Measurements from ENCODE around the gene LFNG.

LFNG gene

DNA sequence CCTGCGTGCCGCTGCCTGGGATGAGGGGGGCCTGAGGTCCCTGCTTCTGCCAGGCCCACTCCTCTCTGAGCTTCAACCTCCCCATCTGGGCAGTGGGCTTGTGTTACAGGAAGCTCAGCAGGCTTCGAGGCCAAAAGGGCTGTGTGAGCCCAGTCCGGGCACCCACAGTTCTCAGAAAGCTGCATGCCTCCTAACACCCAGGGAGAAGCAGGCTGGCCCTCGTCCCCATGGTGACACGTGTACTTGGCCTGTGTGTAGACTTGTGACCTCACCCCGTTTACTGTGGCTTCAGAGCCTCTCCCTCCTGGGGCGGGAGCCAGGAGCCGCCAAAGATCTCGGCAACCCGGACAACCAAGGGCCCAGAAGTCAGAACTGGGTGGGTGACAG lies 41.2 kb upstream of the LFNG start:
- Histone ChIP-seq H3K27ac (ENCODE audit: low read depth, low read length) (no peak overlapping the region), H3K4me2 (ENCODE audit: low read length) (no peak overlapping the region), H3F3A (ENCODE audit: control insufficient read depth, insufficient read depth) (no peaks in the 10 kb centered on the region), H3K4me1 (ENCODE audit: control insufficient read depth, low read length) (peaks cover 3% of the 10 kb centered on the region; the same call in 1 of the 2 replicates), H3K79me2 (ENCODE audit: control insufficient read depth, low read length) (no peaks in the 10 kb centered on the region), H3K27me3 (ENCODE audit: control insufficient read depth, low read length) (no peaks in the 10 kb centered on the region), H3K9me3 (ENCODE audit: control insufficient read depth, insufficient read depth, low read length) (no peaks in the 10 kb centered on the region), H4K20me1 (ENCODE audit: control insufficient read depth, insufficient read depth, low read depth, low read length) (no peaks in the 10 kb centered on the region; the same call in 1 of the 2 replicates), H3K4me3 (ENCODE audit: low read length) (no peak overlapping the region), H3K9me2 (replicated peaks; ENCODE audit: control insufficient read depth, low read length) (no peaks in the 10 kb centered on the region), H3K36me3 (ENCODE audit: control insufficient read depth, low read length) (no peaks in the 10 kb centered on the region)
- TF ChIP-seq, protein P1, sequence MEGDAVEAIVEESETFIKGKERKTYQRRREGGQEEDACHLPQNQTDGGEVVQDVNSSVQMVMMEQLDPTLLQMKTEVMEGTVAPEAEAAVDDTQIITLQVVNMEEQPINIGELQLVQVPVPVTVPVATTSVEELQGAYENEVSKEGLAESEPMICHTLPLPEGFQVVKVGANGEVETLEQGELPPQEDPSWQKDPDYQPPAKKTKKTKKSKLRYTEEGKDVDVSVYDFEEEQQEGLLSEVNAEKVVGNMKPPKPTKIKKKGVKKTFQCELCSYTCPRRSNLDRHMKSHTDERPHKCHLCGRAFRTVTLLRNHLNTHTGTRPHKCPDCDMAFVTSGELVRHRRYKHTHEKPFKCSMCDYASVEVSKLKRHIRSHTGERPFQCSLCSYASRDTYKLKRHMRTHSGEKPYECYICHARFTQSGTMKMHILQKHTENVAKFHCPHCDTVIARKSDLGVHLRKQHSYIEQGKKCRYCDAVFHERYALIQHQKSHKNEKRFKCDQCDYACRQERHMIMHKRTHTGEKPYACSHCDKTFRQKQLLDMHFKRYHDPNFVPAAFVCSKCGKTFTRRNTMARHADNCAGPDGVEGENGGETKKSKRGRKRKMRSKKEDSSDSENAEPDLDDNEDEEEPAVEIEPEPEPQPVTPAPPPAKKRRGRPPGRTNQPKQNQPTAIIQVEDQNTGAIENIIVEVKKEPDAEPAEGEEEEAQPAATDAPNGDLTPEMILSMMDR (IDR thresholded peaks at IDR 0.05; ENCODE audit: low read depth, low read length, poor library complexity, severe bottlenecking), result no peak
- no peak for TF ChIP-seq EZH2phosphoT487 (IDR thresholded peaks at IDR 0.05; ENCODE audit: borderline replicate concordance, low read length)

DNA sequence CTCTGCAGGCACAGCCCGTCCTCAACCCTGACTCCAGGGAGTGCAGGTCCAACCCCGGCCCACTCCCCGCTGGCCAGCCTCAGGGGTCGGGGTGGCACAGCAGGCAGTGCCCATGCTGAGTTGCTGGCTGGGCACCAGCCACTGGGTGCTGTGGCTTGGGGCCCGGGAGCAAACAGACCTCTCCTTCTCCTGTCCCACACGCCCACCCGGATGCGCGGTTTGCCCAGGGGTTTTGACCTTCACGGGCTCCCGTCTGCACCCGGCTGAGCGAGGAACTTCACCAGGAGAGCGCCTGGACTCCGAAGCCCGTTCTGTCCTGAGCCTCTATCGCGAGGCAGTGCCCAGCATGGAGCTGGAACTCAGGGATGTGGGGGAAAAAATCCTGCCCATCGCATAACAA lies 40.8 kb upstream of the LFNG start:
- Histone ChIP-seq H3F3A (ENCODE audit: control insufficient read depth, insufficient read depth) (no peaks in the 10 kb centered on the region), H4K20me1 (ENCODE audit: control insufficient read depth, insufficient read depth, low read depth, low read length) (no peaks in the 10 kb centered on the region; the same call in 1 of the 2 replicates), H3K79me2 (ENCODE audit: control insufficient read depth, low read length) (no peaks in the 10 kb centered on the region), H3K27ac (ENCODE audit: low read depth, low read length) (no peak overlapping the region), H3K4me2 (ENCODE audit: low read length) (no peak overlapping the region), H3K4me3 (ENCODE audit: low read length) (no peak overlapping the region), H3K36me3 (ENCODE audit: control insufficient read depth, low read length) (no peaks in the 10 kb centered on the region), H3K27me3 (ENCODE audit: control insufficient read depth, low read length) (no peaks in the 10 kb centered on the region), H3K4me1 (ENCODE audit: control insufficient read depth, low read length) (peaks cover 3% of the 10 kb centered on the region; the same call in 1 of the 2 replicates), H3K9me3 (ENCODE audit: control insufficient read depth, insufficient read depth, low read length) (no peaks in the 10 kb centered on the region), H3K9me2 (replicated peaks; ENCODE audit: control insufficient read depth, low read length) (no peaks in the 10 kb centered on the region)
- TF ChIP-seq, protein P1 (IDR thresholded peaks at IDR 0.05; ENCODE audit: low read depth, low read length, poor library complexity, severe bottlenecking), result no peak
- TF ChIP-seq EZH2phosphoT487 (IDR thresholded peaks at IDR 0.05; ENCODE audit: borderline replicate concordance, low read length), result no peak

DNA sequence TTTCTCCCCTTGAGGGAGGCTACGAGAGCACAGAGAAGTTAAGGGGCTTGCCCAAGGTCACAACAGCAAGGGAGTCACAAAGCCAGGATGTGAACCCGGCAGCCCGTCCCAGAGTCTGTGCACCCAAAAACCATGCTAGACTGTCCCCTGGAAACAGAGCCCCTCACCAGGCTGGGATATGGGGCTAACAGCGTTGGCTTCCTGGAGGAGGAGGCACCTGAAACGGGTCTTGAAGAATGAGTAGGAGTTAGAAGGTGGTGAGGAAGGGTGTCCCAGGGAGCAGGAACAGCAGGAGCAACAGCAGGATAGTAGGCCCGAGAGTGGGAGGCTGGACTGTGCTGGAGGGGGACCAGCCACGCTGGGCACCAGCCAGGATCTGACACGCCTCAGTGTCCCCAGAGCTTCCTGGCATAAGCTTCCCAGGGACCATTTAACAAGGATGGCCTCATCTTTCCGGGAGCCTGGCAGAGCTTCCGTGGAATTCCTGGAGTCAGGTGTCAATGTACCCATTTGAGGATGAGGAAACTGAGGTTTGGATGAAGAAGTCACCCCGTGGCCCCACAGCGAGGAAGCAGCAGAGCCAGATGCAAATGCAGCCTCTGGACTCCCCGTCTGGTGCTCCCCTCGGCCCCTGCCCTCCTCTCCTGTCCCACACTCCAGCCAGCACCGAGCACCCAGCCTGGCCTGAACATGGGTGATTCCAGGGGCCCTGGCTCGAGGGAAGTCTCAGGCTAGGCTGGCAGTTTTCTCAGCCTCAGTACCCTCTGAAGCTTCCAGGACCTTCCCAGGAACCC lies 40.1 kb upstream of the LFNG start:
- Histone ChIP-seq H3F3A (ENCODE audit: control insufficient read depth, insufficient read depth) (no peaks in the 10 kb centered on the region), H3K36me3 (ENCODE audit: control insufficient read depth, low read length) (no peaks in the 10 kb centered on the region), H3K4me1 (ENCODE audit: control insufficient read depth, low read length) (peaks cover 3% of the 10 kb centered on the region; the same call in 1 of the 2 replicates), H3K9me2 (replicated peaks; ENCODE audit: control insufficient read depth, low read length) (no peaks in the 10 kb centered on the region), H3K4me3 (ENCODE audit: low read length) (no peak overlapping the region), H4K20me1 (ENCODE audit: control insufficient read depth, insufficient read depth, low read depth, low read length) (no peaks in the 10 kb centered on the region; the same call in 1 of the 2 replicates), H3K4me2 (ENCODE audit: low read length) (no peak overlapping the region), H3K27ac (ENCODE audit: low read depth, low read length) (no peak overlapping the region), H3K27me3 (ENCODE audit: control insufficient read depth, low read length) (no peaks in the 10 kb centered on the region), H3K9me3 (ENCODE audit: control insufficient read depth, insufficient read depth, low read length) (no peaks in the 10 kb centered on the region), H3K79me2 (ENCODE audit: control insufficient read depth, low read length) (no peaks in the 10 kb centered on the region)
- no peak for TF ChIP-seq EZH2phosphoT487 (IDR thresholded peaks at IDR 0.05; ENCODE audit: borderline replicate concordance, low read length)
- TF ChIP-seq, protein P1 (IDR thresholded peaks at IDR 0.05; ENCODE audit: low read depth, low read length, poor library complexity, severe bottlenecking), result no peak
